ENCODE data around the gene DDX5. TPM values are rescaled to one million over a fixed set of nuclear protein-coding genes. Genes with fewer than 3 reads are reported as not detected.

The DDX5 gene
- total RNA-seq, 1 experiment from 2014 or later = 869 TPM

DNA sequence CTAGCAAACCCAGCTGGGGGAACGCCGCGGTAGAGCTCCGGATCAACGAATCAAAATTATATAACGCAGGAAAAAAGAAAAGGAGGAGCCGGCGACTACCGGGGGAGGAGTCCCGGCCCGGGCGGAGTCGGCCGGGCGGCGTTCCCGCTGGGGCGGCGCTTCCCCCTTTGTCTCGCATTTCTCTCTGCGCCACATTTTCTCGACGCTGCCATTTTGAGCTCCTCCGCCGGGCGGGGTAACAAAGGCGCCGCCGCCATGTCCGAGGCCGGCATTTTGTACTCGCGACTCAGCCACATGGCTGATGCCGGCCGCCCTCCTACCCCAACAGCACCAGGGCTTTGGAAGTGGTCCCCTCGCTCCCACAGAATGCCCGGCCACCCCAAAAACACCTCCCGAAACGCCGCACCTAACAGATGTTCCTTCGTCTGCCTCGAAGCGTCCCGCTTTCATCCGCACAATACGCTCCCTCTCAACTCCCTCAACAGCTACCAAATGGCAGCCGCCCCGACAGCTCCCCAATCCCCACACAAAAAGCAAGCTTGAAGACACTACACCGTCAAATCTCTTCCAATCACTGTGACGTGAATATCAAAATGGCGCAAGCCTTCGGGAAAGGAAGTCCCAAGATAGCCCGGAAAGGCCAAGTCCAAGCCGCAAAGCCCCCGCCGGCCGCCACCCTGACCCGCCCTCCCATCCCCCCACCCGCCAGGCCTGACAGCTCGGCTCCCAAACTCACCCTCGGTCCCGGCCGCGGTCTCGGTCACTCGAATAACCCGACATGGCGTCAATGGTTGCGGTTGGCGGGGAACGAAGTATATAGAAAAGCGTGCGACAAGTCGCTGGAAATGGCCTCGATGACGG lies 519 bp downstream of the DDX5 start:
- Histone ChIP-seq H3K4me2 (ENCODE audit: insufficient read depth, insufficient read length, low read length) (peak overlapping the region; percentile 82), H3K18ac (ENCODE audit: insufficient read length, low read depth, low read length) (peak overlapping the region; percentile 98), H3K23me2 (ENCODE audit: insufficient read length, low read depth, low read length, poor library complexity, severe bottlenecking) (peaks cover 6% of the 10 kb centered on the region), H3K14ac (ENCODE audit: insufficient read depth, low read length) (peak overlapping the region; percentile 97), H4K5ac (ENCODE audit: insufficient read length, low read depth, low read length) (peak overlapping the region; percentile 96), H2BK120ac (ENCODE audit: low read depth, low read length, poor library complexity, severe bottlenecking) (peak overlapping the region; percentile 98), H2BK15ac (ENCODE audit: low read depth, low read length) (no peak overlapping the region), H3K4me1 (ENCODE audit: insufficient read depth, low read length) (no peaks in the 10 kb centered on the region), H3K23ac (ENCODE audit: insufficient read length, low read depth, low read length) (no peak overlapping the region), H3K27me3 (ENCODE audit: insufficient read depth, low read length) (no peaks in the 10 kb centered on the region), H4K20me1 (ENCODE audit: control insufficient read depth, insufficient read depth, insufficient read length) (no peaks in the 10 kb centered on the region), H2AK5ac (ENCODE audit: insufficient read length, low read length) (no peak overlapping the region), H2BK12ac (ENCODE audit: insufficient read length, low read depth, low read length) (no peak overlapping the region), H3K79me2 (ENCODE audit: insufficient read depth, low read length) (peaks cover 33% of the 10 kb centered on the region), H3K9ac (ENCODE audit: extremely low read depth, insufficient read length, low read length) (peak overlapping the region; percentile 100), H2BK20ac (ENCODE audit: low read depth, low read length, poor library complexity, severe bottlenecking) (no peak overlapping the region), H2AFZ (ENCODE audit: low read length) (no peak overlapping the region), H4K8ac (replicated peaks; ENCODE audit: insufficient read length, low read depth, low read length) (no peak overlapping the region), H3K56ac (ENCODE audit: insufficient read length, low read depth, low read length) (peak overlapping the region; percentile 89), H3K79me1 (ENCODE audit: insufficient read depth, low read depth, low read length, poor library complexity, severe bottlenecking) (peaks cover 9% of the 10 kb centered on the region), H2BK5ac (ENCODE audit: insufficient read length, low read length) (peak overlapping the region; percentile 81), H3K4ac (ENCODE audit: low read depth, low read length) (peak overlapping the region; percentile 64; the same call in 1 of the 2 replicates), H3K9me3 (ENCODE audit: control insufficient read depth, low read depth, low read length) (no peaks in the 10 kb centered on the region), H3T11ph (ENCODE audit: low read length) (peak overlapping the region; percentile 92), H4K91ac (ENCODE audit: insufficient read length, low read depth, low read length) (peak overlapping the region; percentile 56), H3K27ac (ENCODE audit: insufficient read length, low read depth, low read length) (peak overlapping the region; percentile 75)
- H3K36me3 Mint-ChIP-seq (ENCODE audit: insufficient read depth in 1 of 3, low read depth in 3 of 3) = peaks cover 63 to 81% (median 73%) of the 10 kb centered on the region in 3 experiments
- peak overlapping the region; percentile 98 to 100 for H3K4me3 Mint-ChIP-seq
- peaks cover 10% of the 10 kb centered on the region; the same call in 1 of the 2 replicates for H3K27me3 Mint-ChIP-seq (ENCODE audit: low read depth)
- peak; percentile 76 for DNase-seq
- peak overlapping the region; percentile 100 for H3K27ac Mint-ChIP-seq
- WGBS (ENCODE audit: extremely low coverage, insufficient read length, low lambda C conversion rate) = no CpG with 5 or more reads among the region's 76 CpGs
- H3K9me3 Mint-ChIP-seq = peaks cover 3 to 4% of the 10 kb centered on the region in 2 experiments; a peak in 3 of 5 replicates
- H3K4me1 Mint-ChIP-seq = peaks cover 37 to 55% of the 10 kb centered on the region in 2 experiments
- TF ChIP-seq, protein P1, sequence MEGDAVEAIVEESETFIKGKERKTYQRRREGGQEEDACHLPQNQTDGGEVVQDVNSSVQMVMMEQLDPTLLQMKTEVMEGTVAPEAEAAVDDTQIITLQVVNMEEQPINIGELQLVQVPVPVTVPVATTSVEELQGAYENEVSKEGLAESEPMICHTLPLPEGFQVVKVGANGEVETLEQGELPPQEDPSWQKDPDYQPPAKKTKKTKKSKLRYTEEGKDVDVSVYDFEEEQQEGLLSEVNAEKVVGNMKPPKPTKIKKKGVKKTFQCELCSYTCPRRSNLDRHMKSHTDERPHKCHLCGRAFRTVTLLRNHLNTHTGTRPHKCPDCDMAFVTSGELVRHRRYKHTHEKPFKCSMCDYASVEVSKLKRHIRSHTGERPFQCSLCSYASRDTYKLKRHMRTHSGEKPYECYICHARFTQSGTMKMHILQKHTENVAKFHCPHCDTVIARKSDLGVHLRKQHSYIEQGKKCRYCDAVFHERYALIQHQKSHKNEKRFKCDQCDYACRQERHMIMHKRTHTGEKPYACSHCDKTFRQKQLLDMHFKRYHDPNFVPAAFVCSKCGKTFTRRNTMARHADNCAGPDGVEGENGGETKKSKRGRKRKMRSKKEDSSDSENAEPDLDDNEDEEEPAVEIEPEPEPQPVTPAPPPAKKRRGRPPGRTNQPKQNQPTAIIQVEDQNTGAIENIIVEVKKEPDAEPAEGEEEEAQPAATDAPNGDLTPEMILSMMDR (conservative IDR thresholded peaks at IDR 0.05) = no peak
